OCI-LY7 (cell line): ENCODE results near the gene MAMDC2.

Source experiments
- EZH2phosphoT487 ChIP-seq: fragments of 200-600 bp; sonication (generic); IDR thresholded peaks from 2 replicates; pipeline ENCODE4 v1.6.1; 2018; ENCODE audit warnings: low read depth, borderline replicate concordance, mild to moderate bottlenecking, mixed run types, antibody characterized with exemption, low read length, moderate library complexity, mixed read lengths
- TF ChIP-seq, protein P1 (sequence below): fragments of 200-600 bp; sonication (generic); conservative IDR thresholded peaks from 2 replicates; pipeline ENCODE4 v1.5.1; 2014; ENCODE audit warnings: mild to moderate bottlenecking, antibody characterized with exemption, low read length, moderate library complexity, mixed read lengths

DNA sequence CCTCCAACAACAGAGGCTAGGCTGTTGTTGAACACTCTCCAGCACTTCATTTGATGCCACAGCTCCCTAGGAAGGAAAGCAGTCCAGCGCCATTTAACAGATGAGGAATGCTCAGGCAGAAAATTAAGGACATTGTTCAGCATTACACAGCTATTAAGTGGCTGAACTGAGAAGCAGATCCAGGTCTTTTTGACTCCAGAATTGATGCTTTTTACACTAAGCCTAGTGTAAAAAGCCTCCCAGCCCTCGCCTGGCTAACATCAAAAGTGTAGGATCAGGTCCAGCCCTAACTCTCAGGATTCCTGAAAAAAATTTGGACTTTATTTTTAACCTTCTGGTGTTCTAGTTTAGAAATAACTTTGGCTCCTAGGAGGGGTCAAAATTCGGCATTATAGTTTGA is 108.7 kb downstream of the MAMDC2 start:
- no peak for TF ChIP-seq EZH2phosphoT487
- TF ChIP-seq, protein P1, sequence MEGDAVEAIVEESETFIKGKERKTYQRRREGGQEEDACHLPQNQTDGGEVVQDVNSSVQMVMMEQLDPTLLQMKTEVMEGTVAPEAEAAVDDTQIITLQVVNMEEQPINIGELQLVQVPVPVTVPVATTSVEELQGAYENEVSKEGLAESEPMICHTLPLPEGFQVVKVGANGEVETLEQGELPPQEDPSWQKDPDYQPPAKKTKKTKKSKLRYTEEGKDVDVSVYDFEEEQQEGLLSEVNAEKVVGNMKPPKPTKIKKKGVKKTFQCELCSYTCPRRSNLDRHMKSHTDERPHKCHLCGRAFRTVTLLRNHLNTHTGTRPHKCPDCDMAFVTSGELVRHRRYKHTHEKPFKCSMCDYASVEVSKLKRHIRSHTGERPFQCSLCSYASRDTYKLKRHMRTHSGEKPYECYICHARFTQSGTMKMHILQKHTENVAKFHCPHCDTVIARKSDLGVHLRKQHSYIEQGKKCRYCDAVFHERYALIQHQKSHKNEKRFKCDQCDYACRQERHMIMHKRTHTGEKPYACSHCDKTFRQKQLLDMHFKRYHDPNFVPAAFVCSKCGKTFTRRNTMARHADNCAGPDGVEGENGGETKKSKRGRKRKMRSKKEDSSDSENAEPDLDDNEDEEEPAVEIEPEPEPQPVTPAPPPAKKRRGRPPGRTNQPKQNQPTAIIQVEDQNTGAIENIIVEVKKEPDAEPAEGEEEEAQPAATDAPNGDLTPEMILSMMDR: no peak
